Frontal cortex (tissue), 4 donors: Measurements from ENCODE around the gene METTL13. TPM values are rescaled to one million over a fixed set of nuclear protein-coding genes. Genes with fewer than 3 reads are reported as not detected.

Source experiments
- DNase-seq, 2 donors: peaks; one replicate each; pipeline ENCODE4 v3.0.0; 2012; ENCODE audit warnings: low spot score in 2 of 2
- FAIRE-seq: peaks from 2 replicates; lab custom pipeline; 2012; peaks lifted over from hg19 to GRCh38; lab: Jason Lieb, UNC
- total RNA-seq: library from RNA; depleted of rRNA; stranded (reverse); fragments of >200 nt; gene quantifications from one replicate; pipeline ENCODE4 v1.2.3, GENCODE V29; 2014
- donor health status: control.
- donor health status: control.
- donor health status: control.

METTL13 gene
- total RNA-seq, 1 donor from 2014 or later, result 23.2 TPM

DNA sequence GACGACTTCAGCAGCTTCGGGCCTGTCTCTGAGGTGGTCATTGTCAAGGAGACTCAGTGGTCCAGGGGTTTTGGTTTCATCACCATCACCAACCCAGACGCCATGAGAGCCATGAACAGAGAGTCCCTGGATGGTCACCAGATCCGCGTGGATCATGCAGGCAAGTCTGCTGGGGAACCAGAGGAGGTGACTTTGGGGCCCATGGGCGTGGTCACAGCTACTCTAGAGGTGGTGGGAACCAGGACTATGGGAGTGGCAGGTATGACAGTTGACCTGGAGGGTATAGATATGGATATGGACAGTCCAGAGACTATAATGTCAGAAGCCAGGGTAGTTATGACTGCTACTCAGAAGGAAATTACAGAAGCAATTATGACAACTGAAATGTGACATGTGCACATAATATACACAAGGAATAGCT, 19.3 kb upstream of the METTL13 start:
- no peak for DNase-seq
- FAIRE-seq, result no peak

DNA sequence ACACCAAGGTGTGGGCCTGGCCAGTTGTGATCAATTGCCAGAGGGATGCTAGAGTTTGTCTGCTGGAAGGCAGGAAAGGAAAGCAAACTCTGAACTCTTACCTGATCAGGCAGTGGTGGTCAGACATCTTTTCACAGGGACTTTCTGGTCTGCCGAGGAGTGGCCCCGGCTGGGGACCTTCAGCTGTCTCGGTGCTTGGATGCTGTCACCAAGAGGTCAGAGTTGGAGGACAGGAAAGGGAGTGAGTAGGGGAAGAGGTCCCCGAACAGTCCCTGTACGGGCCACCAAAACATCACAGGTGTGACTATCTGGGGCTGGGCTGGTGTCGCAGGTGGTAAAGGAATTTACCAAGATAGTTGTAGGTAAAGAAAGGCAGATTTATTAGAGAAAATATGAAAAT, 17.7 kb upstream of the METTL13 start:
- DNase-seq (no peak), FAIRE-seq (no peak)

DNA sequence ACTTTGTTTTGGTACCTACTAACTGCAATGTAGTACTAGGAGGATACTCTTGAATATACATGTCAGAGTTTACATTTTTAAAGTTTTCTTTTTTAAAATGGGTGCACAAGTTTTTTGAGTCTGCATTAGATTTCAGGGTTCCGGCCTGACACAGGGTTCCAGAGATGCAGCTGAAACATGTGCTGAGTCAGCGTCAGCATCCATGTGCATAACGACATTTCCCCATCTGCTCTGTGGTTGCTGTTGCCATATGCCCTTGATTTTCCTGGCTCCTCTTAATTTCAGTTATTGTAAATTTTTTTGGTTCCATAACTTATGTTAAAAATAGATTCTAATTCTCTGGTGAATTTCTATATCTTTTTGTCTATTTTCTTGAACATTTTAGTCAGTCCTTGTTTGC, 12.3 kb upstream of the METTL13 start:
- FAIRE-seq (no peak), DNase-seq (no peak)

DNA sequence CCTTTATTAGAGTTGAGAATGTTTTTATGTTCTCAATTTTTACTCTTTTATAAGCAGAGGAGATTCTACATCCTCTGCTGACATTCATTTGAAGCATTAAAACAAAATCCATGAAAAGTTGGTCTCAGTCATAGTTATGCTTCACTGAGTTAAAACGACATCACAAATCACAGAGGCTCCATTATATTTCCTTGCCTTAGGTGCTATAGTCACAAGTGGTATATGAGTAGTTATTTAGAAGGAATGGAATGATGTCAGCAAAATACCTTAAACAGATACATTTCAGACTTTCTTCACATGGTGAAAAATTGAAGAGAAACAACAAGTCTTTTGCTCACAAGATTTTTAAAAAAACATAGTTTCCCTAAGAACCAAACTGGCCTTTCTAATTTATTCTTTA, 11.7 kb upstream of the METTL13 start:
- FAIRE-seq (no peak), DNase-seq (no peak)

GRCh38 chr1:171772312-171772711, 9.1 kb upstream of the METTL13 start:
- no peak for DNase-seq
- FAIRE-seq, result no peak

GRCh38 chr1:171780583-171781175, 781 bp upstream of the METTL13 start:
- DNase-seq, result no peak
- FAIRE-seq, result no peak

GRCh38 chr1:171783816-171784530, 2.5 kb downstream of the METTL13 start:
- no peak for DNase-seq
- FAIRE-seq, result no peak

DNA sequence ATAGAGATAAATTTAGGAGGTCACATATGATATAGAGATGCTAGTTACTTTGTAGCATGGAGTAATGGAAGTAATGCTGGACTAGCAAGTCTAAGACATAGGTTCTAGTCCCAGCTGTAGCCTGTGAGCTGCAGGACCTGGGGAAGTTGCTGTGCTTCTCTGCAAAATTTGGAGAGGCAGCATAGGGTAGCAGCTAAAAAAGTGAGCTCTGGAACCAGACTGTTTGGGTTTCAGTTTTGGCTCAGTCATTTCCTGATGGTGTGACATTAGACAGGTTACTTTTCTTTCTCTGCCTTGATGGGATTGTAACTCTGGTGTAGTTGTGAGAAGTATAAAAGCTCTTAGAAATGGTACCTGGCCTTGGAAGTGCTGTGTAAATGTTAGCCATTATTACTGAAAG, 3.3 kb downstream of the METTL13 start:
- no peak for DNase-seq
- FAIRE-seq, result no peak

GRCh38 chr1:171785766-171786165, 4.3 kb downstream of the METTL13 start:
- DNase-seq (no peak), FAIRE-seq (no peak)

DNA sequence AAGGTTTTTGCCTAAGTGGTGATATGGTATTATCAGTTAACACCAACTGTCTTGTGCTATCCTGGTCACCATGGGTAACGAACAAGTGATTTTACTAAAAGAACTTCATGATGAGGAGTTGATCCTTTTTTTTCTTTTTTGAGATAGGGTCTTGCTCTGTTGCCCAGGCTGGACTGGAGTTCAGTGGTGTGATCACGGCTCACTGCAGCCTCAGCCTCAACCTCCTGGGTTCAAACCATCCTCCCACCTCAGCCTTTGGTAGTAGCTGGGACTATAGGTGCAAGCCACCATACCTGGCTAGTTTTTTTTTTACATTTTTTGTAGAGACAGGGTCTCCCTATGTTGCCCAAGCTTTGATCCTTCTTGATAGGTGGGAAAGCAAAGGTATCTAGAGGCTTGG, 5.1 kb downstream of the METTL13 start:
- FAIRE-seq (no peak), DNase-seq (no peak)

DNA sequence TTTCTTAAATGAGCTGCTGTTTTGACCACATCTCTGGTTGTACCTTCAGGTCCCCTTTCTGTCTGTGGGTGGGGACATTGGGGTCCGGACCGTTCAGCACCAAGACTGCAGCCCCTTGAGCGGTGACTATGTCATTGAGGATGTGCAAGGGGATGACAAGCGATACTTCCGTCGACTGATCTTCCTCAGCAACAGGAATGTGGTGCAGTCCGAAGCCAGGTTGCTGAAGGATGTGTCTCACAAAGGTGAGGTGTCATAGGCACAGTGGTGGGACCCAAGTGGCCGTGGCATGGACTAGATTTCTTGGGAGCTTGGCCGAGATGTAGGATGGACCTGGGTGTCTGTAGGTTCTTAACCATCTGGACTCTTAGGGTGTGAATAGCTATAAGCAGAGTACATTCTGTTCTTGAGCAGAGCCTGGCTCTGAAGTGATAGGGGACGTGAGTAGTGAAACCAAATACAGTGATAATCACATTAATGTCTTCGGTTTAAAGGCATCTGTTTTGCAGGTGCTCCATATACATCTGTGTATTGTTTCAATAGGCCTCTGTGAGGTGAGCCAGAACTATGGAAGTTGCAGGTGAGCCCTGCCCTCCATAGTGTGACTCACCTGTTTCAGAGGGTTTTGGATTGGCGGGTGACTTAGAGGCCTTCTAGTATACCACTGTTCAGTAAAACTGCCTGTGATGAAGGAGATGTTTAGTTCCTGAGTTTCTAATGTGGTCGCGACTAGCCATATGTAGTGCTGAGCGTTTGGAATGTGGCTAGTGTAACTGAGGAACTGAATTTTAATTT, 6.4 kb downstream of the METTL13 start:
- DNase-seq (no peak), FAIRE-seq (no peak)

- FAIRE-seq (no peak), DNase-seq (no peak)
These were observed 7.2 kb downstream of the METTL13 start for GRCh38 chr1:171788696-171789095.

- FAIRE-seq, result no peak
- DNase-seq, result no peak
These were observed 8.9 kb downstream of the METTL13 start for GRCh38 chr1:171790318-171790717.

GRCh38 chr1:171792656-171793369, 11.4 kb downstream of the METTL13 start:
- DNase-seq (no peak), FAIRE-seq (no peak)

DNA sequence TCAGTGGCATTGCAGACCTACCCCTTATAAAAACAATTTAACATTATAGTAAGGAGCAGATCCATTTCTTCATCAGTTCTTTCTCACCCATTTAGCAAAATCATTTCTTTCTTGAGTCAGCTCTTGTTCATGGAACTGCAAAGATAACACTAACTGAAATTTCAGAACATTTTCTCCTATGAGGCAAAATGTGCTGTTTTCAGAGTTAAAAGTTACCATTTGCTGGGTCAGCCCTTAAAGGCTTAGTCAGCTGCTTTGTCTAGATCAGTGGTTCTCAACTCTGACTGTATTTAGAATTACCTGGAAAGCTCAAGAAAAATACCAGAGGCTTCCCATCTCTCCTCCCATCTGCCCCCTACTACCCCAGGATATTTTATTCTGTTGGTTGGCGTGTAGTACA, 12.2 kb downstream of the METTL13 start:
- no peak for FAIRE-seq
- DNase-seq, result no peak

DNA sequence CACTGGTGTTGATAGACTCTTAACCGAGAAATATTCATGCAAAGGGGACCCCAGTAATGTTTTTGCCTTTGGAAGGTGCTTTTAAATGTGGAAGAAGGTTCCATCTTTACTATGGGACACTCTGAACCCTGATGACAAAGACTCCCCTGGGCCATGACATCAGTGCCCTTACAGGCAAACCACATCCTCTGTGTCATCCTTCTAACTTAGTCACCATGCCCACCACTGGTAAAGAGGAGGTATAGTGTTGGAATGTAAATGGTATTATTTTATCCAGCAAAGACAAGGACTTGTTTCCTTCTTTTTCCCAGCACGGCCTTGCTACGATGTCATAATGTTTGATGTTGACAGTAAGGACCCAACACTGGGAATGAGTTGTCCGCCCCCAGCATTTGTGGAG, 12.6 kb downstream of the METTL13 start:
- FAIRE-seq (no peak), DNase-seq (no peak)

GRCh38 chr1:171796592-171796991, 15.1 kb downstream of the METTL13 start:
- no peak for FAIRE-seq
- no peak for DNase-seq

GRCh38 chr1:171798311-171798710, 16.9 kb downstream of the METTL13 start:
- DNase-seq (no peak), FAIRE-seq (no peak)

GRCh38 chr1:171798765-171799164, 17.3 kb downstream of the METTL13 start:
- FAIRE-seq, result no peak
- DNase-seq, result no peak

- no peak for FAIRE-seq
- no peak for DNase-seq
These were observed 17.7 kb downstream of the METTL13 start for GRCh38 chr1:171799166-171799565.
